Activated CD8-positive, alpha-beta memory T cell treated with anti-CD3 and anti-CD28 coated beads, Interleukin-2, amount 50 U/mL, for 24 hours (primary cell): ENCODE measurements around the gene ADAMTS18.

Experiments
- DNase-seq: peaks from one replicate; pipeline ENCODE4 v3.0.0-alpha.2; 2020; ENCODE audit errors: extremely low read depth

The ADAMTS18 gene

GRCh38 chr16:77328768-77329167 lies 106.1 kb downstream of the ADAMTS18 start:
- DNase-seq: no peak

GRCh38 chr16:77328274-77328673 lies 106.6 kb downstream of the ADAMTS18 start:
- no peak for DNase-seq

- no peak for DNase-seq
Observed at GRCh38 chr16:77327717-77328116, 107.1 kb downstream of the ADAMTS18 start.

- no peak for DNase-seq
Observed at GRCh38 chr16:77324729-77325128, 110.1 kb downstream of the ADAMTS18 start.

- no peak for DNase-seq
Observed at GRCh38 chr16:77323695-77324094, 111.1 kb downstream of the ADAMTS18 start.

- DNase-seq: no peak
Observed at GRCh38 chr16:77322757-77323156, 112.1 kb downstream of the ADAMTS18 start.

GRCh38 chr16:77317059-77317458 lies 117.8 kb downstream of the ADAMTS18 start:
- DNase-seq: no peak

- no peak for DNase-seq
Observed at GRCh38 chr16:77310877-77311276, 124.0 kb downstream of the ADAMTS18 start.

- no peak for DNase-seq
Observed at GRCh38 chr16:77308163-77308561, 126.7 kb downstream of the ADAMTS18 start.

- no peak for DNase-seq
Observed at GRCh38 chr16:77307426-77308162, 127.2 kb downstream of the ADAMTS18 start.

- DNase-seq: no peak
Observed at GRCh38 chr16:77306075-77306474, 128.8 kb downstream of the ADAMTS18 start.

GRCh38 chr16:77304877-77305276 lies 130.0 kb downstream of the ADAMTS18 start:
- no peak for DNase-seq

- DNase-seq: no peak
Observed at GRCh38 chr16:77304134-77304533, 130.7 kb downstream of the ADAMTS18 start.

GRCh38 chr16:77302674-77303073 lies 132.2 kb downstream of the ADAMTS18 start:
- DNase-seq: no peak

GRCh38 chr16:77302249-77302648 lies 132.6 kb downstream of the ADAMTS18 start:
- no peak for DNase-seq

- no peak for DNase-seq
Observed at GRCh38 chr16:77300256-77300655, 134.6 kb downstream of the ADAMTS18 start.

GRCh38 chr16:77299395-77299794 lies 135.4 kb downstream of the ADAMTS18 start:
- DNase-seq: no peak

- DNase-seq: no peak
Observed at GRCh38 chr16:77298418-77299360, 136.1 kb downstream of the ADAMTS18 start.

- no peak for DNase-seq
Observed at GRCh38 chr16:77297996-77298395, 136.8 kb downstream of the ADAMTS18 start.

GRCh38 chr16:77295896-77296295 lies 138.9 kb downstream of the ADAMTS18 start:
- no peak for DNase-seq

GRCh38 chr16:77290451-77291115 lies 144.3 kb downstream of the ADAMTS18 start:
- DNase-seq: no peak

GRCh38 chr16:77289331-77289809 lies 145.5 kb downstream of the ADAMTS18 start:
- DNase-seq: no peak
